Heart left ventricle (tissue), 13 donors: Measurements from ENCODE around the gene HOXB7.

Experiments used
- CTCF ChIP-seq, 12 donors: fragments of 200-600 bp; sonication (generic) in 4 of 12; IDR thresholded peaks; one replicate each; pipeline versions ENCODE4 v1.5.0 to v1.8.0; 2018 to 2022; ENCODE audit warnings: antibody characterized with exemption in 12 of 12, mild to moderate bottlenecking in 5 of 12
- POLR2A ChIP-seq, 2 donors: fragments of 450-650 bp; IDR thresholded peaks; one replicate each; pipeline ENCODE4 v1.6.1; 2017; ENCODE audit warnings: antibody characterized with exemption in 2 of 2, mild to moderate bottlenecking in 2 of 2, moderate library complexity in 2 of 2
- donor health status: ischemic (EF 13 %, LVEDD 7.1; RV severe dilation, severe dysfunction).
- donor health status: DM: no; HTN: yes; CAD: no.
- donor health status: DM: no; HTN: no; CAD: no.
- donor health status: ischemic (EF 25% LVEDD 6.9; RV normal size, moderate dysfunction).
- donor health status: ischemic (EF 25% LVEDD 5.7; RV mildly dilated, moderate dysfunction).
- donor health status: ischemic (EF 35%, LVEDD 5.7; RV mildly dilated, moderate dysfunction).
- donor health status: nonischemic (EF 11% LVEDD 7.7; RV severe dilation, severe dysfunction).
- donor health status: DM: yes; HTN: yes; CAD: no.
- donor health status: PGD.
- donor health status: ischemic (EF 29% LVEDD 5.4; RV normal size, mild dysfunction).
- donor health status: nonischemic (EF 23%, LVEDD 6.1; RV moderate dilation, normal function).

- no peak for TF ChIP-seq CTCF (IDR thresholded peaks at IDR 0.05)
- no peak for TF ChIP-seq POLR2A (IDR thresholded peaks at IDR 0.05)
These were observed 13.9 kb downstream of the HOXB7 start for GRCh38 chr17:48596735-48597527.
